GM12878 (cell line): ENCODE results near the gene DUSP22. TPM values are rescaled to one million over a fixed set of nuclear protein-coding genes. Genes with fewer than 3 reads are reported as not detected.

Experiments used
- BHLHE40 ChIP-seq, 2 experiments: fragments of 450-650 bp in 1 of 2; IDR thresholded peaks; 2 replicates each; pipeline ENCODE4 v1.6.1; 2011 to 2017; ENCODE audit warnings: low read depth in 2 of 2, borderline replicate concordance in 1 of 2, improper control_type of control experiment in 1 of 2, low read length in 1 of 2, mild to moderate bottlenecking in 1 of 2
- CBFB ChIP-seq: IDR thresholded peaks from 2 replicates; pipeline ENCODE4 v1.6.1; 2016; ENCODE audit warnings: antibody characterized with exemption, low read depth
- CBX3 ChIP-seq: fragments of 200-600 bp; sonication (generic); IDR thresholded peaks from 2 replicates; pipeline ENCODE4 v1.6.1; 2016; ENCODE audit warnings: low read depth, borderline replicate concordance
- HDAC6 ChIP-seq: fragments of 200-600 bp; sonication (generic); IDR thresholded peaks from one replicate; pipeline ENCODE4 v1.8.0; 2017; ENCODE audit warnings: antibody characterized with exemption; ENCODE audit not compliant: unreplicated experiment
- IKZF2 ChIP-seq, 2 experiments: fragments of 450-650 bp; IDR thresholded peaks; 2 replicates each; pipeline ENCODE4 v1.6.1; 2017; ENCODE audit warnings: mild to moderate bottlenecking in 2 of 2, moderate library complexity in 2 of 2
- KAT2A ChIP-seq: conservative IDR thresholded peaks from 2 replicates; pipeline ENCODE4 v1.6.1; 2011; ENCODE audit warnings: low read depth, low read length; ENCODE audit not compliant: control insufficient read depth
- MTA3 ChIP-seq: IDR thresholded peaks from 2 replicates; pipeline ENCODE4 v1.6.1; 2012; ENCODE audit warnings: low read length, inconsistent platforms, borderline replicate concordance
- MXI1 ChIP-seq: fragments of 150-350 bp; IDR thresholded peaks from 2 replicates; pipeline ENCODE4 v1.6.1; 2011; ENCODE audit warnings: low read depth, mild to moderate bottlenecking, inconsistent platforms, low read length, improper control_type of control experiment
- NR2F1 ChIP-seq: fragments of 450-650 bp; conservative IDR thresholded peaks from 2 replicates; pipeline ENCODE4 v1.6.1; 2017; ENCODE audit warnings: mild to moderate bottlenecking
- POLR2AphosphoS5 ChIP-seq: IDR thresholded peaks from 2 replicates; pipeline ENCODE4 v1.6.1; 2011; ENCODE audit warnings: mild to moderate bottlenecking, low read length, inconsistent platforms
- SIX5 ChIP-seq: IDR thresholded peaks from 2 replicates; pipeline ENCODE4 v1.6.1; 2011; ENCODE audit warnings: mild to moderate bottlenecking, low read depth, low read length, moderate library complexity; ENCODE audit not compliant: severe bottlenecking
- SREBF1 ChIP-seq: IDR thresholded peaks from 2 replicates; pipeline ENCODE4 v1.6.1; 2012; ENCODE audit warnings: mild to moderate bottlenecking, low read length
- SRF ChIP-seq, 2 experiments: IDR thresholded peaks; 2 replicates each; pipeline ENCODE4 v1.6.1; 2011; ENCODE audit warnings: low read depth in 2 of 2, low read length in 2 of 2, mild to moderate bottlenecking in 1 of 2, moderate library complexity in 1 of 2
- SUZ12 ChIP-seq: fragments of 200-600 bp; sonication (generic); IDR thresholded peaks from one replicate; pipeline ENCODE4 v1.6.1; 2018; ENCODE audit warnings: antibody characterized with exemption, mild to moderate bottlenecking; ENCODE audit not compliant: unreplicated experiment
- TCF7 ChIP-seq: IDR thresholded peaks from 2 replicates; pipeline ENCODE4 v1.6.1; 2014; ENCODE audit warnings: antibody characterized with exemption, borderline replicate concordance
- ZBTB11 ChIP-seq: fragments of 450-650 bp; formaldehyde crosslinking; IDR thresholded peaks from 2 replicates; pipeline ENCODE4 v1.5.0; 2022; ENCODE audit warnings: mild to moderate bottlenecking, missing genetic modification characterization
- ZNF274 ChIP-seq: IDR thresholded peaks from one replicate; pipeline ENCODE4 v1.8.0; 2011; ENCODE audit not compliant: insufficient read length, insufficient read depth
- polyA plus RNA-seq, 11 experiments: library from polyadenylated mRNA; depleted of rRNA in 4 of 11; unstranded in 6 of 11; stranded (reverse) in 5 of 11; fragments of >200 nt; fragmentation: Nextera tagmentation in 4 of 11; fragmentation: Illumina TruSeq in 1 of 11; extraction: Ambion mirVana in 4 of 11; extraction: Trizol in 1 of 11; gene quantifications; 1 replicate in 1 of 11; 2 replicates in 10 of 11; pipeline versions ENCODE4 v1.2.1 to v1.2.3, GENCODE V29; 2011 to 2016; ENCODE audit warnings: inconsistent platforms in 2 of 11, missing spikeins in 2 of 11, low read depth in 1 of 11
- total RNA-seq, 4 experiments: library from RNA; depleted of rRNA in 3 of 4; stranded (reverse); fragments of >200 nt in 3 of 4; fragmentation: Illumina TruSeq in 1 of 4; extraction: Trizol in 1 of 4; gene quantifications; 2 replicates each; pipeline versions ENCODE4 v1.2.1 to v1.2.3, GENCODE V29; 2013 to 2021
- TF ChIP-seq, protein P1 (sequence below): fragments of 450-650 bp; IDR thresholded peaks from 2 replicates; pipeline ENCODE4 v1.6.1; 2014; ENCODE audit warnings: mild to moderate bottlenecking
- TF ChIP-seq, protein P2 (sequence below): IDR thresholded peaks from 2 replicates; pipeline ENCODE4 v1.6.1; 2012; ENCODE audit warnings: low read length, inconsistent platforms
- TF ChIP-seq, protein P3 (sequence below): fragments of 450-650 bp; IDR thresholded peaks from 2 replicates; pipeline ENCODE4 v1.6.1; 2018; ENCODE audit warnings: mild to moderate bottlenecking, low read depth, moderate library complexity; ENCODE audit not compliant: partially characterized antibody

DUSP22 gene
- total and polyA plus RNA-seq, 10 of the 15 experiments (the other 5 are each of a cell fraction or from before 2014, with no cell fraction given), result 78.9 to 156 (median 107) TPM

DNA sequence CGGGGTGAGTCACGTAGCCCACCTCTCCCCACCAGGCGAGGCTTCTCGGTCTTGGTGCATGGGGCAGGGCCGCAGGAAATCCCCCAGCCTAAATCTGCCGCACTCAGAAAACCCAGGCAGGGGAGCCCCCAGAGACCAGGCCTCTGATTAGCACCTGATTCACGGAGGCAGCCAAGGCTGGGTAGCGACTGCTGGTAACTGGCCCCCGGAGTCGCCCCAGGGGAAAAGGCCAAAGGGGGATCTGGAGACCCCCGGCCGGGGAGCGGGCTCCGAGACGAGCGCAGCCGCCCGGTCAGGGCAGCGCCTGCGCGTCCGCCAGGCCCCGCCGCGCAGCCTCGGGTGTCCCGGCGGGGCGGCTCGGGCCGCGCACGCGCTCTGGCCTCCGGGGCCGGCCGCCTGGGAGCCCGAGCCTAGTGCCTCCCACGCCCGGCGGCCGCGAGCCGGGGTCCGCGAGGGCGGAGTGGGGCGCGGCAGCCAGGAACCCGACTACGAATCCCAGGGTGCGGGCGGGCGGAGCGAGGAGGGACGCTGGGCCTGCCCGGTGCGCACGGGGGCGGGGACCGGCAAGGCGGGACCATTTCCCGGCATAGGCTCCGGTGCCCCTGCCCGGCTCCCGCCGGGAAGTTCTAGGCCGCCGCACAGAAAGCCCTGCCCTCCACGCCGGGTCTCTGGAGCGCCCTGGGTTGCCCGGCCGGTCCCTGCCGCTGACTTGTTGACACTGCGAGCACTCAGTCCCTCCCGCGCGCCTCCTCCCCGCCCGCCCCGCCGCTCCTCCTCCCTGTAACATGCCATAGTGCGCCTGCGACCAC, at the start of gene DUSP22 (continued):
- TF ChIP-seq, protein P1, sequence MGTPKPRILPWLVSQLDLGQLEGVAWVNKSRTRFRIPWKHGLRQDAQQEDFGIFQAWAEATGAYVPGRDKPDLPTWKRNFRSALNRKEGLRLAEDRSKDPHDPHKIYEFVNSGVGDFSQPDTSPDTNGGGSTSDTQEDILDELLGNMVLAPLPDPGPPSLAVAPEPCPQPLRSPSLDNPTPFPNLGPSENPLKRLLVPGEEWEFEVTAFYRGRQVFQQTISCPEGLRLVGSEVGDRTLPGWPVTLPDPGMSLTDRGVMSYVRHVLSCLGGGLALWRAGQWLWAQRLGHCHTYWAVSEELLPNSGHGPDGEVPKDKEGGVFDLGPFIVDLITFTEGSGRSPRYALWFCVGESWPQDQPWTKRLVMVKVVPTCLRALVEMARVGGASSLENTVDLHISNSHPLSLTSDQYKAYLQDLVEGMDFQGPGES, result 0 out of 2 replicates have a peak, but pooled peaks have one; percentile 17
- TF ChIP-seq CBFB, result peak; percentile 80
- no peak for TF ChIP-seq IKZF2 (IDR thresholded peaks at IDR 0.05)
- no peak for TF ChIP-seq SUZ12
- TF ChIP-seq SRF (IDR thresholded peaks at IDR 0.05; ENCODE audit: low read depth in 2 of 2, low read length in 2 of 2), result peak in 1 of 2 experiments; percentile 78; a peak in 2 of 4 replicates
- no peak for TF ChIP-seq ZNF274
- TF ChIP-seq NR2F1, result no peak
- TF ChIP-seq TCF7, result no peak
- no peak for TF ChIP-seq CBX3
- TF ChIP-seq ZBTB11 (CRISPR knock-in tag), result peak; percentile 60; the same call in 1 of the 2 replicates
- TF ChIP-seq KAT2A, result no peak
- TF ChIP-seq, protein P2, sequence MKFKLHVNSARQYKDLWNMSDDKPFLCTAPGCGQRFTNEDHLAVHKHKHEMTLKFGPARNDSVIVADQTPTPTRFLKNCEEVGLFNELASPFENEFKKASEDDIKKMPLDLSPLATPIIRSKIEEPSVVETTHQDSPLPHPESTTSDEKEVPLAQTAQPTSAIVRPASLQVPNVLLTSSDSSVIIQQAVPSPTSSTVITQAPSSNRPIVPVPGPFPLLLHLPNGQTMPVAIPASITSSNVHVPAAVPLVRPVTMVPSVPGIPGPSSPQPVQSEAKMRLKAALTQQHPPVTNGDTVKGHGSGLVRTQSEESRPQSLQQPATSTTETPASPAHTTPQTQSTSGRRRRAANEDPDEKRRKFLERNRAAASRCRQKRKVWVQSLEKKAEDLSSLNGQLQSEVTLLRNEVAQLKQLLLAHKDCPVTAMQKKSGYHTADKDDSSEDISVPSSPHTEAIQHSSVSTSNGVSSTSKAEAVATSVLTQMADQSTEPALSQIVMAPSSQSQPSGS, result no peak
- TF ChIP-seq BHLHE40 (IDR thresholded peaks at IDR 0.05; ENCODE audit: borderline replicate concordance in 1 of 2, low read depth in 2 of 2, low read length in 1 of 2), result peak in 1 of 2 experiments; percentile 75; a peak in 2 of 4 replicates
- no peak for TF ChIP-seq SREBF1
- TF ChIP-seq, protein P3, sequence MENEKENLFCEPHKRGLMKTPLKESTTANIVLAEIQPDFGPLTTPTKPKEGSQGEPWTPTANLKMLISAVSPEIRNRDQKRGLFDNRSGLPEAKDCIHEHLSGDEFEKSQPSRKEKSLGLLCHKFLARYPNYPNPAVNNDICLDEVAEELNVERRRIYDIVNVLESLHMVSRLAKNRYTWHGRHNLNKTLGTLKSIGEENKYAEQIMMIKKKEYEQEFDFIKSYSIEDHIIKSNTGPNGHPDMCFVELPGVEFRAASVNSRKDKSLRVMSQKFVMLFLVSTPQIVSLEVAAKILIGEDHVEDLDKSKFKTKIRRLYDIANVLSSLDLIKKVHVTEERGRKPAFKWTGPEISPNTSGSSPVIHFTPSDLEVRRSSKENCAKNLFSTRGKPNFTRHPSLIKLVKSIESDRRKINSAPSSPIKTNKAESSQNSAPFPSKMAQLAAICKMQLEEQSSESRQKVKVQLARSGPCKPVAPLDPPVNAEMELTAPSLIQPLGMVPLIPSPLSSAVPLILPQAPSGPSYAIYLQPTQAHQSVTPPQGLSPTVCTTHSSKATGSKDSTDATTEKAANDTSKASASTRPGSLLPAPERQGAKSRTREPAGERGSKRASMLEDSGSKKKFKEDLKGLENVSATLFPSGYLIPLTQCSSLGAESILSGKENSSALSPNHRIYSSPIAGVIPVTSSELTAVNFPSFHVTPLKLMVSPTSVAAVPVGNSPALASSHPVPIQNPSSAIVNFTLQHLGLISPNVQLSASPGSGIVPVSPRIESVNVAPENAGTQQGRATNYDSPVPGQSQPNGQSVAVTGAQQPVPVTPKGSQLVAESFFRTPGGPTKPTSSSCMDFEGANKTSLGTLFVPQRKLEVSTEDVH, result no peak
- TF ChIP-seq MTA3, result no peak
- TF ChIP-seq MXI1, result no peak
- TF ChIP-seq SIX5, result no peak
- no peak for TF ChIP-seq HDAC6
- TF ChIP-seq POLR2AphosphoS5, result peak; percentile 81
